Gastrocnemius medialis (tissue), 4 donors: ENCODE results near the gene TESK2.

ENCODE experiments used
- POLR2A ChIP-seq, 2 donors: fragments of 450-650 bp; IDR thresholded peaks; one replicate each; pipeline ENCODE4 v1.6.1; 2017; ENCODE audit warnings: antibody characterized with exemption in 2 of 2, mild to moderate bottlenecking in 2 of 2, moderate library complexity in 2 of 2
- TF ChIP-seq, protein P1 (sequence below), 5 experiments: fragments of 450-650 bp in 3 of 5; fragments of 200-600 bp in 2 of 5; sonication (generic) in 2 of 5; IDR thresholded peaks in 4 of 5; conservative IDR thresholded peaks in 1 of 5; 1 replicate in 4 of 5; 2 replicates in 1 of 5; pipeline ENCODE4 v1.5.1; 2016 to 2019; ENCODE audit warnings: antibody characterized with exemption in 5 of 5, mild to moderate bottlenecking in 3 of 5, moderate library complexity in 3 of 5

DNA sequence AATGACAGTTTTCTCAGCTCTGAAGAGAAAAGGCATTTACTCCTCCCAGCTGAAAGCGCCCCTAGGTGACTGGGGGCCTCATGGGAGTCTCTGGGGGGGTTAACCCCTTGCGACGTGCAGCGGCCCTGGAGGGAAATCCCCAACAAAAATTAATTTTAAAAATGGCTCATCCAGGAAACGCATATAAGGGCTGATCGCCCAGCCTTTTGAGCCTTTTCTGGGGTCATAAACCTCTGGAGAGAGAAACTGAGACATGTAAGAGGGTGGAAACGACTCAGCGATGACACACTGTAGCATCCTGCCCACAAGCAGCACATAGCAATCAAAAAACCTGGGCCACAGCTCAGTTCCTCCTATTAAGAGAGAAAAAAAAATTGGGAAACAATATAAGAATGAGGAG lies 184.6 kb downstream of the TESK2 start:
- TF ChIP-seq, protein P1, sequence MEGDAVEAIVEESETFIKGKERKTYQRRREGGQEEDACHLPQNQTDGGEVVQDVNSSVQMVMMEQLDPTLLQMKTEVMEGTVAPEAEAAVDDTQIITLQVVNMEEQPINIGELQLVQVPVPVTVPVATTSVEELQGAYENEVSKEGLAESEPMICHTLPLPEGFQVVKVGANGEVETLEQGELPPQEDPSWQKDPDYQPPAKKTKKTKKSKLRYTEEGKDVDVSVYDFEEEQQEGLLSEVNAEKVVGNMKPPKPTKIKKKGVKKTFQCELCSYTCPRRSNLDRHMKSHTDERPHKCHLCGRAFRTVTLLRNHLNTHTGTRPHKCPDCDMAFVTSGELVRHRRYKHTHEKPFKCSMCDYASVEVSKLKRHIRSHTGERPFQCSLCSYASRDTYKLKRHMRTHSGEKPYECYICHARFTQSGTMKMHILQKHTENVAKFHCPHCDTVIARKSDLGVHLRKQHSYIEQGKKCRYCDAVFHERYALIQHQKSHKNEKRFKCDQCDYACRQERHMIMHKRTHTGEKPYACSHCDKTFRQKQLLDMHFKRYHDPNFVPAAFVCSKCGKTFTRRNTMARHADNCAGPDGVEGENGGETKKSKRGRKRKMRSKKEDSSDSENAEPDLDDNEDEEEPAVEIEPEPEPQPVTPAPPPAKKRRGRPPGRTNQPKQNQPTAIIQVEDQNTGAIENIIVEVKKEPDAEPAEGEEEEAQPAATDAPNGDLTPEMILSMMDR (IDR thresholded peaks at IDR 0.05 in 4 of 5, conservative IDR thresholded peaks at IDR 0.05 in 1 of 5): no peak
- no peak for TF ChIP-seq POLR2A (IDR thresholded peaks at IDR 0.05)
